ENCODE data around the gene HBG2. TPM values are rescaled to one million over a fixed set of nuclear protein-coding genes. Genes with fewer than 3 reads are reported as not detected.

The HBG2 gene
- total and polyA plus RNA-seq, 9 of the 15 experiments (the other 6 are each of a cell fraction or from before 2014, with no cell fraction given), result 1,626 to 58,619 (median 10,515) TPM

DNA sequence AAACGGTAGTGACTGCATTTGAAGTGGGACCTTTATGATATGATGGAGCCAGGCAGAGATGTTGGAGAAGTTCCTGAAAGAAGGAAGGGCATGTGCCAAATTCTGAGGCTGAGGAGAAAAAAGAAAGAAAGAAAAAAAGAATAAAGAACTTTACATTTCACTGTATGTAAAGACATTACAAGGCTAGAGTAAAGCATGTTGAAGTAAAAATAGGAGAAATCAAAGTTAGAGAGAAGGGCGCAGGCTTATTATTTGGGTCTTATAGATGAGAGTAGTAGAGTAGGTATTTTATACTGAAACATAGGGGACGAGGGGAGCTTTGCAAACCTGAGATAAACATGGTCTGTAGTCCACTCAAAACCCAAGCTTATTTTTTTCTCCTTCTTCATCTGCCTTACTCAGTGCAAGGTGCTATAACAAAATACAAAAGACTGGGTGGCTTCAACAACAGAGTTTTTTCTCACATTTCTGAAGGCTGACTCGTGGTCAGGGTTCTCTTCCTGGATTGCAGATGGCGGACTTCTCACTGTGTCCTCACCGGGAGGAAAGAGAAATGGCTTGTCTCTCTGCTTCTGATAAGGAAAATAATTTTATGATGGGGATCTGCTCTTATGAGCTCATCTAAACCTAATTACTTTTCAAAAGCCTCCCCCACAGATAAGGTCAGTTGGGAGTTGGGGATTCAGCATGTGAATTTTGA is 7.7 kb downstream of the HBG2 start (continued):
- TF ChIP-seq, protein P1, sequence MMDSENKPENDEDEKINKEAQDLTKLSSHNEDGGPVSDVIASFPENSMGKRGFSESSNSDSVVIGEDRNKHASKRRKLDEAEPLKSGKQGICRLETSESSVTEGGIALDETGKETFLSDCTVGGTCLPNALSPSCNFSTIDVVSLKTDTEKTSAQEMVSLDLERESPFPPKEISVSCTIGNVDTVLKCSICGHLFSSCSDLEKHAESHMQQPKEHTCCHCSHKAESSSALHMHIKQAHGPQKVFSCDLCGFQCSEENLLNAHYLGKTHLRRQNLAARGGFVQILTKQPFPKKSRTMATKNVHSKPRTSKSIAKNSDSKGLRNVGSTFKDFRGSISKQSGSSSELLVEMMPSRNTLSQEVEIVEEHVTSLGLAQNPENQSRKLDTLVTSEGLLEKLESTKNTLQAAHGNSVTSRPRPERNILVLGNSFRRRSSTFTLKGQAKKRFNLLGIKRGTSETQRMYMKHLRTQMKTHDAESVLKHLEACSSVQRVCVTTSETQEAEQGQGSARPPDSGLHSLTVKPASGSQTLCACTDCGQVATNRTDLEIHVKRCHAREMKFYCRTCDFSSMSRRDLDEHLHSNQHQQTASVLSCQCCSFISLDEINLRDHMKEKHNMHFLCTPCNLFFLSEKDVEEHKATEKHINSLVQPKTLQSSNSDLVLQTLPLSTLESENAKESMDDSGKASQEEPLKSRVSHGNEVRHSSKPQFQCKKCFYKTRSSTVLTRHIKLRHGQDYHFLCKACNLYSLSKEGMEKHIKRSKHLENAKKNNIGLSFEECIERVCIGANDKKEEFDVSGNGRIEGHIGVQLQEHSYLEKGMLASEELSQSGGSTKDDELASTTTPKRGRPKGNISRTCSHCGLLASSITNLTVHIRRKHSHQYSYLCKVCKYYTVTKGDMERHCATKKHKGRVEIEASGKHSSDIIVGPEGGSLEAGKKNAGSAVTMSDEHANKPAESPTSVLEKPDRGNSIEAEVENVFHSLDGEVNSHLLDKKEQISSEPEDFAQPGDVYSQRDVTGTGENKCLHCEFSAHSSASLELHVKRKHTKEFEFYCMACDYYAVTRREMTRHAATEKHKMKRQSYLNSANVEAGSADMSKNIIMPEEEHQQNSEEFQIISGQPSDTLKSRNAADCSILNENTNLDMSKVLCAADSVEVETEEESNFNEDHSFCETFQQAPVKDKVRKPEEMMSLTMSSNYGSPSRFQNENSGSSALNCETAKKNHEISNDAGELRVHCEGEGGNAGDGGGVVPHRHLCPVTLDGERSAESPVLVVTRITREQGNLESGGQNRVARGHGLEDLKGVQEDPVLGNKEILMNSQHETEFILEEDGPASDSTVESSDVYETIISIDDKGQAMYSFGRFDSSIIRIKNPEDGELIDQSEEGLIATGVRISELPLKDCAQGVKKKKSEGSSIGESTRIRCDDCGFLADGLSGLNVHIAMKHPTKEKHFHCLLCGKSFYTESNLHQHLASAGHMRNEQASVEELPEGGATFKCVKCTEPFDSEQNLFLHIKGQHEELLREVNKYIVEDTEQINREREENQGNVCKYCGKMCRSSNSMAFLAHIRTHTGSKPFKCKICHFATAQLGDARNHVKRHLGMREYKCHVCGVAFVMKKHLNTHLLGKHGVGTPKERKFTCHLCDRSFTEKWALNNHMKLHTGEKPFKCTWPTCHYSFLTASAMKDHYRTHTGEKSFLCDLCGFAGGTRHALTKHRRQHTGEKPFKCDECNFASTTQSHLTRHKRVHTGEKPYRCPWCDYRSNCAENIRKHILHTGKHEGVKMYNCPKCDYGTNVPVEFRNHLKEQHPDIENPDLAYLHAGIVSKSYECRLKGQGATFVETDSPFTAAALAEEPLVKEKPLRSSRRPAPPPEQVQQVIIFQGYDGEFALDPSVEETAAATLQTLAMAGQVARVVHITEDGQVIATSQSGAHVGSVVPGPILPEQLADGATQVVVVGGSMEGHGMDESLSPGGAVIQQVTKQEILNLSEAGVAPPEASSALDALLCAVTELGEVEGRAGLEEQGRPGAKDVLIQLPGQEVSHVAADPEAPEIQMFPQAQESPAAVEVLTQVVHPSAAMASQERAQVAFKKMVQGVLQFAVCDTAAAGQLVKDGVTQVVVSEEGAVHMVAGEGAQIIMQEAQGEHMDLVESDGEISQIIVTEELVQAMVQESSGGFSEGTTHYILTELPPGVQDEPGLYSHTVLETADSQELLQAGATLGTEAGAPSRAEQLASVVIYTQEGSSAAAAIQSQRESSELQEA (IDR thresholded peaks at IDR 0.05; ENCODE audit: low read depth), result no peak
- TF ChIP-seq MAFK (IDR thresholded peaks at IDR 0.05; ENCODE audit: low read length) (no peak), FOSL1 (tag; conservative IDR thresholded peaks at IDR 0.05) (no peak; the same call in 1 of the 2 replicates), MEF2A (IDR thresholded peaks at IDR 0.05; ENCODE audit: control insufficient read depth, low read depth, low read length) (no peak), PTRF (tag; IDR thresholded peaks at IDR 0.05) (no peak), POLR2AphosphoS2 (IDR thresholded peaks at IDR 0.05; ENCODE audit: low read length) (no peak; the same call in 1 of the 2 replicates)
- TF ChIP-seq, protein P2, sequence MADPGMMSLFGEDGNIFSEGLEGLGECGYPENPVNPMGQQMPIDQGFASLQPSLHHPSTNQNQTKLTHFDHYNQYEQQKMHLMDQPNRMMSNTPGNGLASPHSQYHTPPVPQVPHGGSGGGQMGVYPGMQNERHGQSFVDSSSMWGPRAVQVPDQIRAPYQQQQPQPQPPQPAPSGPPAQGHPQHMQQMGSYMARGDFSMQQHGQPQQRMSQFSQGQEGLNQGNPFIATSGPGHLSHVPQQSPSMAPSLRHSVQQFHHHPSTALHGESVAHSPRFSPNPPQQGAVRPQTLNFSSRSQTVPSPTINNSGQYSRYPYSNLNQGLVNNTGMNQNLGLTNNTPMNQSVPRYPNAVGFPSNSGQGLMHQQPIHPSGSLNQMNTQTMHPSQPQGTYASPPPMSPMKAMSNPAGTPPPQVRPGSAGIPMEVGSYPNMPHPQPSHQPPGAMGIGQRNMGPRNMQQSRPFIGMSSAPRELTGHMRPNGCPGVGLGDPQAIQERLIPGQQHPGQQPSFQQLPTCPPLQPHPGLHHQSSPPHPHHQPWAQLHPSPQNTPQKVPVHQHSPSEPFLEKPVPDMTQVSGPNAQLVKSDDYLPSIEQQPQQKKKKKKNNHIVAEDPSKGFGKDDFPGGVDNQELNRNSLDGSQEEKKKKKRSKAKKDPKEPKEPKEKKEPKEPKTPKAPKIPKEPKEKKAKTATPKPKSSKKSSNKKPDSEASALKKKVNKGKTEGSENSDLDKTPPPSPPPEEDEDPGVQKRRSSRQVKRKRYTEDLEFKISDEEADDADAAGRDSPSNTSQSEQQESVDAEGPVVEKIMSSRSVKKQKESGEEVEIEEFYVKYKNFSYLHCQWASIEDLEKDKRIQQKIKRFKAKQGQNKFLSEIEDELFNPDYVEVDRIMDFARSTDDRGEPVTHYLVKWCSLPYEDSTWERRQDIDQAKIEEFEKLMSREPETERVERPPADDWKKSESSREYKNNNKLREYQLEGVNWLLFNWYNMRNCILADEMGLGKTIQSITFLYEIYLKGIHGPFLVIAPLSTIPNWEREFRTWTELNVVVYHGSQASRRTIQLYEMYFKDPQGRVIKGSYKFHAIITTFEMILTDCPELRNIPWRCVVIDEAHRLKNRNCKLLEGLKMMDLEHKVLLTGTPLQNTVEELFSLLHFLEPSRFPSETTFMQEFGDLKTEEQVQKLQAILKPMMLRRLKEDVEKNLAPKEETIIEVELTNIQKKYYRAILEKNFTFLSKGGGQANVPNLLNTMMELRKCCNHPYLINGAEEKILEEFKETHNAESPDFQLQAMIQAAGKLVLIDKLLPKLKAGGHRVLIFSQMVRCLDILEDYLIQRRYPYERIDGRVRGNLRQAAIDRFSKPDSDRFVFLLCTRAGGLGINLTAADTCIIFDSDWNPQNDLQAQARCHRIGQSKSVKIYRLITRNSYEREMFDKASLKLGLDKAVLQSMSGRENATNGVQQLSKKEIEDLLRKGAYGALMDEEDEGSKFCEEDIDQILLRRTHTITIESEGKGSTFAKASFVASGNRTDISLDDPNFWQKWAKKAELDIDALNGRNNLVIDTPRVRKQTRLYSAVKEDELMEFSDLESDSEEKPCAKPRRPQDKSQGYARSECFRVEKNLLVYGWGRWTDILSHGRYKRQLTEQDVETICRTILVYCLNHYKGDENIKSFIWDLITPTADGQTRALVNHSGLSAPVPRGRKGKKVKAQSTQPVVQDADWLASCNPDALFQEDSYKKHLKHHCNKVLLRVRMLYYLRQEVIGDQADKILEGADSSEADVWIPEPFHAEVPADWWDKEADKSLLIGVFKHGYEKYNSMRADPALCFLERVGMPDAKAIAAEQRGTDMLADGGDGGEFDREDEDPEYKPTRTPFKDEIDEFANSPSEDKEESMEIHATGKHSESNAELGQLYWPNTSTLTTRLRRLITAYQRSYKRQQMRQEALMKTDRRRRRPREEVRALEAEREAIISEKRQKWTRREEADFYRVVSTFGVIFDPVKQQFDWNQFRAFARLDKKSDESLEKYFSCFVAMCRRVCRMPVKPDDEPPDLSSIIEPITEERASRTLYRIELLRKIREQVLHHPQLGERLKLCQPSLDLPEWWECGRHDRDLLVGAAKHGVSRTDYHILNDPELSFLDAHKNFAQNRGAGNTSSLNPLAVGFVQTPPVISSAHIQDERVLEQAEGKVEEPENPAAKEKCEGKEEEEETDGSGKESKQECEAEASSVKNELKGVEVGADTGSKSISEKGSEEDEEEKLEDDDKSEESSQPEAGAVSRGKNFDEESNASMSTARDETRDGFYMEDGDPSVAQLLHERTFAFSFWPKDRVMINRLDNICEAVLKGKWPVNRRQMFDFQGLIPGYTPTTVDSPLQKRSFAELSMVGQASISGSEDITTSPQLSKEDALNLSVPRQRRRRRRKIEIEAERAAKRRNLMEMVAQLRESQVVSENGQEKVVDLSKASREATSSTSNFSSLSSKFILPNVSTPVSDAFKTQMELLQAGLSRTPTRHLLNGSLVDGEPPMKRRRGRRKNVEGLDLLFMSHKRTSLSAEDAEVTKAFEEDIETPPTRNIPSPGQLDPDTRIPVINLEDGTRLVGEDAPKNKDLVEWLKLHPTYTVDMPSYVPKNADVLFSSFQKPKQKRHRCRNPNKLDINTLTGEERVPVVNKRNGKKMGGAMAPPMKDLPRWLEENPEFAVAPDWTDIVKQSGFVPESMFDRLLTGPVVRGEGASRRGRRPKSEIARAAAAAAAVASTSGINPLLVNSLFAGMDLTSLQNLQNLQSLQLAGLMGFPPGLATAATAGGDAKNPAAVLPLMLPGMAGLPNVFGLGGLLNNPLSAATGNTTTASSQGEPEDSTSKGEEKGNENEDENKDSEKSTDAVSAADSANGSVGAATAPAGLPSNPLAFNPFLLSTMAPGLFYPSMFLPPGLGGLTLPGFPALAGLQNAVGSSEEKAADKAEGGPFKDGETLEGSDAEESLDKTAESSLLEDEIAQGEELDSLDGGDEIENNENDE (IDR thresholded peaks at IDR 0.05; ENCODE audit: low read depth, low read length), result no peak
